ENCODE results near the gene GSN.

- no peak for TF ChIP-seq USF2 (IDR thresholded peaks at IDR 0.05)
- no peak for TF ChIP-seq MAFK (IDR thresholded peaks at IDR 0.05; ENCODE audit: partially characterized antibody)
- no peak for TF ChIP-seq TFCP2L1 (CRISPR knock-in tag; IDR thresholded peaks at IDR 0.05)
- no peak for TF ChIP-seq JUN (IDR thresholded peaks at IDR 0.05)
- no peak for TF ChIP-seq CBX8 (IDR thresholded peaks at IDR 0.05)
Observed at GRCh38 chr9:121286688-121286972, 18.7 kb downstream of the GSN start.

Data from A549 (cell line).